Transverse colon (tissue), 3 donors: ENCODE data around the gene GIMAP2.
"Not testable (repeated sequence)": the region's sequence is repeated elsewhere in the genome, so short reads cannot be mapped to it uniquely, and the experiment has no call there.

Experiments used
- POLR2A ChIP-seq: fragments of 450-650 bp; IDR thresholded peaks from one replicate; pipeline ENCODE4 v1.6.1; 2016; ENCODE audit warnings: antibody characterized with exemption, mild to moderate bottlenecking, moderate library complexity
- TF ChIP-seq, protein P1 (sequence below), 5 experiments: fragments of 200-600 bp in 3 of 5; fragments of 450-650 bp in 2 of 5; sonication (generic) in 3 of 5; IDR thresholded peaks; 1 replicate in 2 of 5; 2 replicates in 3 of 5; pipeline ENCODE4 v1.5.1; 2016 to 2017; ENCODE audit warnings: antibody characterized with exemption in 5 of 5, inconsistent platforms in 3 of 5, mild to moderate bottlenecking in 2 of 5, moderate library complexity in 1 of 5

DNA sequence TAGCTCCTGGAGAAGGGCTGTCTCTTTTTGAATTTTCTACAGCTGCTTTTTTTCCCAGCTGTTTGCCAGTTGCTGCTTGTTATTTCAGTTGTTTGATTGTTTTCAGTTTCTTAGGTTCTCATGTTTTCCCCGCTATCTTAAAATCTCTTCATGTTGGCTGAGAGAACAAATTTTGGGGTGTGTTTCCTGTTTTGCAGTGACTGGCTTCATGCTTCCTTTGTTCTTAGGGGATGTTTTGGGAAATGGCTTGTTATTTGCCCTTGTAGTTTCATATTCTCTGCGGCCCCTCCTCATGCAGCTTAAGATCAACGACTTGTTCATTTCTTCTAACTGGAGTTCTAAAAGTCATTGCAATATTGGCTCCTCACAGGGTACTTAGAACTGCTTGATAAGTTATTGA, 8.7 kb upstream of the GIMAP2 start:
- TF ChIP-seq, protein P1, sequence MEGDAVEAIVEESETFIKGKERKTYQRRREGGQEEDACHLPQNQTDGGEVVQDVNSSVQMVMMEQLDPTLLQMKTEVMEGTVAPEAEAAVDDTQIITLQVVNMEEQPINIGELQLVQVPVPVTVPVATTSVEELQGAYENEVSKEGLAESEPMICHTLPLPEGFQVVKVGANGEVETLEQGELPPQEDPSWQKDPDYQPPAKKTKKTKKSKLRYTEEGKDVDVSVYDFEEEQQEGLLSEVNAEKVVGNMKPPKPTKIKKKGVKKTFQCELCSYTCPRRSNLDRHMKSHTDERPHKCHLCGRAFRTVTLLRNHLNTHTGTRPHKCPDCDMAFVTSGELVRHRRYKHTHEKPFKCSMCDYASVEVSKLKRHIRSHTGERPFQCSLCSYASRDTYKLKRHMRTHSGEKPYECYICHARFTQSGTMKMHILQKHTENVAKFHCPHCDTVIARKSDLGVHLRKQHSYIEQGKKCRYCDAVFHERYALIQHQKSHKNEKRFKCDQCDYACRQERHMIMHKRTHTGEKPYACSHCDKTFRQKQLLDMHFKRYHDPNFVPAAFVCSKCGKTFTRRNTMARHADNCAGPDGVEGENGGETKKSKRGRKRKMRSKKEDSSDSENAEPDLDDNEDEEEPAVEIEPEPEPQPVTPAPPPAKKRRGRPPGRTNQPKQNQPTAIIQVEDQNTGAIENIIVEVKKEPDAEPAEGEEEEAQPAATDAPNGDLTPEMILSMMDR (IDR thresholded peaks at IDR 0.05): not testable (repeated sequence)
- not testable (repeated sequence) for TF ChIP-seq POLR2A
